ENCODE results near the gene NVL. TPM values are rescaled to one million over a fixed set of nuclear protein-coding genes. Genes with fewer than 3 reads are reported as not detected.

The NVL gene
- total RNA-seq, 1 experiment from 2014 or later = 21.9 TPM

DNA sequence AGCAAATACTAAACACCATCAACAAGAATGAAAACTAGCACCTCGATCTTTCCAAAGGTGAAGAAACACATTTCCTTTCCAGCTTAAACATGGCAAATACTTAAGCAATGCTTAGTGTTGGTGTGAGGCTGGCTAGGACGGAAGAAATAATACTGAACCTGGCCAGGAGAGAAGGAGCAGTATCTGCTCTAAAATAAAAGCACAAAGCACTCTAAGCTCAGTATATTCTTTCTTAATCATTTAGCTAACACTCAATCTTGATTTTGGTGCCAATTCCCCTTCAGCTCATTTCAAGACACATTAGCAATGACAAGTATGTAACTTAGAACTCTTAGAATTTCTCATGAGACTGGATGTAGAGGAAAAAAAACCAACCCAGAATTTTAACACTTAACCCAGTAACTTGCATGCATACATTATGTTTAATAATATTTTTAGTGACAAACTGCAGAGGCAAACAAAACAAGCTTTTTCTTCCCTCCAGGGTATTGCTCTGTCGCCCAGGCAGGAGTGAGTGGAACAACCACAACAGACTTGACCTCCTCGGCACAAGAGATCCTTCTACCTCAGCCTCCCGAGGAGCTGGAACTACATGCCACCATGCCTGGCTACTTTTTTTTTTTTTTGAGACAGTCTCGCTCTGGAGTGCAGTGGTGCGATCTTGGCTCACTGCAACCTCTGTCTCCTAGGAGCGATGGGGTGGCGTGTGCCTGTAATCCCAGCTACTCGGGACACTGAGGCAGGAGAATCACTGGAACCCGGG lies 92.7 kb downstream of the NVL start:
- CTCF ChIA-PET = no interaction called here
- Histone ChIP-seq H3K27me3 (ENCODE audit: insufficient read depth, low read length) (no peaks in the 10 kb centered on the region), H3K36me3 (ENCODE audit: control insufficient read depth in 1 of 2, insufficient read depth in 2 of 2, low read length in 2 of 2) (peaks cover 0 to 2% of the 10 kb centered on the region in 2 experiments; a peak in 1 of 4 replicates), H3K4me3 (replicated peaks in 1 of 2; ENCODE audit: low read depth in 1 of 2, low read length in 2 of 2) (no peak overlapping the region), H3K79me2 (ENCODE audit: insufficient read depth, low read length) (no peaks in the 10 kb centered on the region), H3K9ac (ENCODE audit: low read length) (no peak overlapping the region), H3K4me1 (ENCODE audit: control insufficient read depth in 1 of 2, insufficient read depth in 2 of 2, low read length in 2 of 2) (no peaks in the 10 kb centered on the region), H2AFZ (ENCODE audit: low read depth, low read length, poor library complexity, severe bottlenecking) (no peak overlapping the region), H3K4me2 (ENCODE audit: low read length) (no peak overlapping the region), H3K27ac (ENCODE audit: low read depth, low read length) (no peak overlapping the region), H4K20me1 (ENCODE audit: insufficient read depth) (no peaks in the 10 kb centered on the region), H3K9me2 (ENCODE audit: insufficient read depth) (no peaks in the 10 kb centered on the region), H3K9me3 (ENCODE audit: control insufficient read depth in 1 of 2, insufficient read depth in 1 of 2, low read depth in 1 of 2, low read length in 2 of 2) (no peaks in the 10 kb centered on the region)
- RAD21 ChIA-PET (ENCODE audit: low non-redundant PET in 1 of 2, low total read pairs in 2 of 2, uncharacterized antibody in 2 of 2, unreplicated experiment in 2 of 2) = no interaction called here
- DNase-seq (ENCODE audit: low read depth, low spot score) (no peak), ATAC-seq (no peak)
- TF ChIP-seq, protein P1, sequence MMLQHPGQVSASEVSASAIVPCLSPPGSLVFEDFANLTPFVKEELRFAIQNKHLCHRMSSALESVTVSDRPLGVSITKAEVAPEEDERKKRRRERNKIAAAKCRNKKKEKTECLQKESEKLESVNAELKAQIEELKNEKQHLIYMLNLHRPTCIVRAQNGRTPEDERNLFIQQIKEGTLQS (IDR thresholded peaks at IDR 0.05) = no peak
- TF ChIP-seq RAD21 (IDR thresholded peaks at IDR 0.05; ENCODE audit: low read depth) (no peak), SIN3A (IDR thresholded peaks at IDR 0.05; ENCODE audit: low read depth) (no peak), POLR2A (IDR thresholded peaks at IDR 0.05; ENCODE audit: borderline replicate concordance, extremely low read depth, insufficient read depth, insufficient read length) (no peak), ZFX (IDR thresholded peaks at IDR 0.05) (no peak), CBX3 (IDR thresholded peaks at IDR 0.05; ENCODE audit: low read depth) (no peak), FOSL1 (IDR thresholded peaks at IDR 0.05; ENCODE audit: low read depth) (no peak), YY1 (IDR thresholded peaks at IDR 0.05; ENCODE audit: extremely low read depth, insufficient replicate concordance, low read depth, low read length) (no peak)
- intact Hi-C loops (cut with micrococcal nuclease) = no loop called here
- BruUV-seq (replicated peaks) = no TSS peak
- POLR2A ChIA-PET = no interaction called here

DNA sequence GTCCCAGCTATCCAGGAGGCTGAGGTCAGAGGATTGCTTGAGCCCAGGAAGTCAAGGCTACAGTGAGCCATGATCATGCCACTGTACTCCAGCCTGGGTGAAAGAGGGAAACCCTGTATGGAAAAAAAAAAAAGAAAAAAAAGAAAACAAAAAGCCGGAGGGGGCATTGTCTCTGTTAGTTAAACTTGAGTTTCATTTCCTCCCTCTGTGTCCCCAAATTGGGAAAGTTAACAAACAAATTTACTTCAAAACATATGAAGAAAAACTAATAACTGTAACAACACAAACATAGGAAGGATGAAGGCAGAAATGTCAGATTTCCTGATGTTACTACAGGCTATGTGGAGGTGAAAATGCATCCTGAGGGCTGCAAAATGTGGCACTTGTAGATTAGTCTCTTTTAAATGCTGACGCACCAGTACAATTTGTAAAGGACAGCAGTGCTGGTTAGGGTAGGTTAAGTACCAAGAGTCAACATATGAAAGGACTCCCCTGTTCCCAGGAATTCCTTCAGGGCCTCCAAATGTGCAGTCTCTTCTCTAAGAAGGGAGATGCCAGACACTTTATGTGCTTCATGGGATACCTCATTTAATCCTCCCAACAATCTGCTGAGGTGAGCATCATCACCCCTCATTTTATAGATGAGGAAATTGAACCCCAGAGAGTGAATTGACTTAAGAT lies 94.0 kb downstream of the NVL start:
- H3K36me3 ChIP-seq (ENCODE audit: control insufficient read depth in 1 of 2, insufficient read depth in 2 of 2, low read length in 2 of 2) = peaks cover 0 to 2% of the 10 kb centered on the region in 2 experiments; a peak in 1 of 4 replicates
- no peak overlapping the region for H3K4me3 ChIP-seq (replicated peaks in 1 of 2; ENCODE audit: low read depth in 1 of 2, low read length in 2 of 2)
- H3K9me3 ChIP-seq (ENCODE audit: control insufficient read depth in 1 of 2, insufficient read depth in 1 of 2, low read depth in 1 of 2, low read length in 2 of 2) = no peaks in the 10 kb centered on the region
- TF ChIP-seq, protein P2, sequence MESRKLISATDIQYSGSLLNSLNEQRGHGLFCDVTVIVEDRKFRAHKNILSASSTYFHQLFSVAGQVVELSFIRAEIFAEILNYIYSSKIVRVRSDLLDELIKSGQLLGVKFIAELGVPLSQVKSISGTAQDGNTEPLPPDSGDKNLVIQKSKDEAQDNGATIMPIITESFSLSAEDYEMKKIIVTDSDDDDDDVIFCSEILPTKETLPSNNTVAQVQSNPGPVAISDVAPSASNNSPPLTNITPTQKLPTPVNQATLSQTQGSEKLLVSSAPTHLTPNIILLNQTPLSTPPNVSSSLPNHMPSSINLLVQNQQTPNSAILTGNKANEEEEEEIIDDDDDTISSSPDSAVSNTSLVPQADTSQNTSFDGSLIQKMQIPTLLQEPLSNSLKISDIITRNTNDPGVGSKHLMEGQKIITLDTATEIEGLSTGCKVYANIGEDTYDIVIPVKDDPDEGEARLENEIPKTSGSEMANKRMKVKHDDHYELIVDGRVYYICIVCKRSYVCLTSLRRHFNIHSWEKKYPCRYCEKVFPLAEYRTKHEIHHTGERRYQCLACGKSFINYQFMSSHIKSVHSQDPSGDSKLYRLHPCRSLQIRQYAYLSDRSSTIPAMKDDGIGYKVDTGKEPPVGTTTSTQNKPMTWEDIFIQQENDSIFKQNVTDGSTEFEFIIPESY (IDR thresholded peaks at IDR 0.05; ENCODE audit: extremely low read depth, insufficient replicate concordance, low read length) = no peak
- TF ChIP-seq SRF (IDR thresholded peaks at IDR 0.05; ENCODE audit: low read depth) (no peak), EGR1 (IDR thresholded peaks at IDR 0.05; ENCODE audit: low read depth) (no peak), SIN3A (IDR thresholded peaks at IDR 0.05; ENCODE audit: low read depth) (no peak)
- RAD21 ChIA-PET (ENCODE audit: low non-redundant PET in 1 of 2, low total read pairs in 2 of 2, uncharacterized antibody in 2 of 2, unreplicated experiment in 2 of 2) = no interaction called here
- ATAC-seq (no peak), DNase-seq (ENCODE audit: low read depth, low spot score) (no peak)
- no peaks in the 10 kb centered on the region for H3K79me2 ChIP-seq (ENCODE audit: insufficient read depth, low read length)
- POLR2A ChIA-PET = no interaction called here
- no peaks in the 10 kb centered on the region for H3K27me3 ChIP-seq (ENCODE audit: insufficient read depth, low read length)
- H3K4me2 ChIP-seq (ENCODE audit: low read length) = no peak overlapping the region
- no peak overlapping the region for H3K9ac ChIP-seq (ENCODE audit: low read length)
- no peak overlapping the region for H2AFZ ChIP-seq (ENCODE audit: low read depth, low read length, poor library complexity, severe bottlenecking)
- H4K20me1 ChIP-seq (ENCODE audit: insufficient read depth) = no peaks in the 10 kb centered on the region
- CTCF ChIA-PET = no interaction called here
- intact Hi-C loops (cut with micrococcal nuclease) = no loop called here
- H3K9me2 ChIP-seq (ENCODE audit: insufficient read depth) = no peaks in the 10 kb centered on the region
- H3K4me1 ChIP-seq (ENCODE audit: control insufficient read depth in 1 of 2, insufficient read depth in 2 of 2, low read length in 2 of 2) = no peaks in the 10 kb centered on the region
- H3K27ac ChIP-seq (ENCODE audit: low read depth, low read length) = no peak overlapping the region
- no TSS peak for BruUV-seq (replicated peaks)

Data from HCT116 (cell line).